Left renal cortex interstitium (tissue), 4 donors: ENCODE data around the gene NUDT16L1. TPM values are rescaled to one million over a fixed set of nuclear protein-coding genes. Genes with fewer than 3 reads are reported as not detected.

Experiments
- DNase-seq, 4 donors: peaks; one replicate each; pipeline ENCODE4 v3.0.0-alpha.2; 2013; ENCODE audit warnings: low read depth in 4 of 4, low spot score in 2 of 4, missing footprints in 1 of 4
- polyA plus RNA-seq, 4 donors: library from polyadenylated mRNA; unstranded; fragments of 120-200 nt; gene quantifications; one replicate each; pipeline ENCODE4 v1.2.1, GENCODE V29; 2013; ENCODE audit not compliant: insufficient read length in 4 of 4

NUDT16L1 gene
- polyA plus RNA-seq, 4 donors: 37.0 to 66.3 (median 49.7) TPM

GRCh38 chr16:4682084-4682591 is 11.2 kb upstream of the NUDT16L1 start:
- no peak for DNase-seq

- DNase-seq: no peak
Observed at GRCh38 chr16:4682616-4683254, 10.6 kb upstream of the NUDT16L1 start.

GRCh38 chr16:4683255-4684057 is 9.9 kb upstream of the NUDT16L1 start:
- no peak for DNase-seq

GRCh38 chr16:4684058-4684715 is 9.2 kb upstream of the NUDT16L1 start:
- DNase-seq: no peak

DNA sequence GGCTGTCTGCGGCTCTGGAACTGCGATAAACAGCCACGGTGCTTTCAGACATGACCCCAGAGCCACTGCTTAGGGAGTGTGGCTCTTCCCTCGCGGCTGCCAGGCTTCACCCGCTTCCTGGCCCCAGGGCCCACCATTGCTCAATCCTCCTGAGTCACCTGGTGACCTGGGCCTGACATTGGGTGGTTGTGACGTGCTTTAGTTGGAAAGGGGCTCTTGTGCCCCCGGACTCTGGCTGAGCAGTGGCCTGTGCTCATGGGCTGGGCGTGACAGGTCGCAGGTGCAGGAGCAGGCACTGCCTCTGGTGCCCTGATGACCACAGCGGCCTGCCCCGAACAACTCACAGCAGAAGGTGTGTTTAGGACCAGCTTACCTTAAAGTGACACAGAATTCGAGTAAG is 8.6 kb upstream of the NUDT16L1 start:
- DNase-seq: no peak

DNA sequence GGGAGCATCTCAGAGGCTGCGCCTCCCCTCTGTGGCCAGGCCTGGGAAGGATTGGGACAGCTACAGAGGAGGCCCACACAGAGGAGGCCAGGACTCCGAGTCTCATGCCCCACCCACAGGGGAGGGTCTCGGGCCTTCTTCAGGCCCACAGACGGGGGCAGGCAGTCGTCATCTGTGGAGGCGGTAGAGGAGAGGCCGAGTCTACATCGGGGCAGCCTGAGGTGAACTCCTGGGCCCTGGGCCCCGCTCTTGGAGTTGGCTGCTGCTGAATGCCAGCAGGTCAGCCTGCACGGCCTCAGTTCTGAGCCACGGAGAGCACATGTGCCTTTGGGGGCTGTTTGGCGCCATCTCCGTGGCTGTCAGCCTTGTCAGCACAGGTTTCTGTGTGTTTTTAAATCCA is 8.1 kb upstream of the NUDT16L1 start:
- DNase-seq: no peak

- DNase-seq: no peak
Observed at GRCh38 chr16:4685776-4686496, 7.4 kb upstream of the NUDT16L1 start.

DNA sequence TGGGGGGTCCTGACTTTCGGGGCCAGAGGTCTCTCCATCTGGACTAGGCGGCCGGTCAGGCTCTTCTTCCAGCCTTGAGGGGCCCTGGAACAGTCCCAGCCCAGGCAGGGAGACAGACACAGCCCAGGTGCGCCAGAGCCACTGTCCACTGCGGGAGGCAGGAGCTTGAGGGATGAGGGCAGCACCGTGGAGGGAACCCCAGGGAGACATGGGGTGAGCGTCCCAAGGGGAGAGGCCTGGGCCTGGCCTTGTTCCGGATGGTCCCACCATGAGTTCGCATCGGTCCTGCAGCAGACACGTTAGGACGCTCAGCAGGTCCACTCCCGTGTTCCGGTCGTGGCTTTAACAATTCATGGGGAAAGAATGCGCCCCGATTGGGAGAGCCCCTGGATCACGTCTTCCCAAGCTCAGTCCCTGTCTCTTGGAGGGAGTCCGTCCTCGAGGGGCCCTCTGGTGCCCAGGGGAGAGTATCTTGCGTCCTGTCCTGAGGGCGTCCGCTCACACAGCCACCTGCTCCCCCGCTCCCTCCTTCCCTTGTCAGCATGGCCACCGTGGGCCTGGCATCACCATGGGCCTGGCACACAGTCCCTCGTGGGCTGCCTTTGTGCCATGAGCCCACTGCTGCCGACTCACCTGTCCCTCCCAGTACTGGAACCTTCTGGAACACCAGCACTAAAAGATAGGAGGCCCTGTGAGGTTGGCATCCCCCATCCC is 6.7 kb upstream of the NUDT16L1 start:
- no peak for DNase-seq

DNA sequence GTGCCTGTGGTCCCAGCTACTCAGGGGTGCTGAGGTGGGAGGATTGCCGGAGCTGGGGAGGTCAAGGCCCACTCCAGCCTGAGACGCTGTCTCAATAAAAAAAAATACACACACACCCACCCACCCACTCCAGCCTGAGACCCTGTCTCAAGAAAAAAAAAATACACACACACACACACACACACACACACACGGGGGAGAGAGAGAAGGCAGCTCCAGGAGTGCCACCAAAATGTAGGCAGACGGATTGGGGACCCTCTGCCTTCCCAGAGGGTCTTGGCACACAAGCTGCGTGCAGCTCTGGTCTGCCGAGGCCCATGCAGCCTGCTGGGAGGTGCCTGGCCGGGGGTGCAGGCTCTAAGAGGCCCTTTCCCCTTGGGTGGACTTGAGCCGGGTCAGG is 5.9 kb upstream of the NUDT16L1 start:
- DNase-seq: no peak

GRCh38 chr16:4687946-4688673 is 5.3 kb upstream of the NUDT16L1 start:
- DNase-seq: no peak

GRCh38 chr16:4688674-4689045 is 4.7 kb upstream of the NUDT16L1 start:
- DNase-seq: no peak

DNA sequence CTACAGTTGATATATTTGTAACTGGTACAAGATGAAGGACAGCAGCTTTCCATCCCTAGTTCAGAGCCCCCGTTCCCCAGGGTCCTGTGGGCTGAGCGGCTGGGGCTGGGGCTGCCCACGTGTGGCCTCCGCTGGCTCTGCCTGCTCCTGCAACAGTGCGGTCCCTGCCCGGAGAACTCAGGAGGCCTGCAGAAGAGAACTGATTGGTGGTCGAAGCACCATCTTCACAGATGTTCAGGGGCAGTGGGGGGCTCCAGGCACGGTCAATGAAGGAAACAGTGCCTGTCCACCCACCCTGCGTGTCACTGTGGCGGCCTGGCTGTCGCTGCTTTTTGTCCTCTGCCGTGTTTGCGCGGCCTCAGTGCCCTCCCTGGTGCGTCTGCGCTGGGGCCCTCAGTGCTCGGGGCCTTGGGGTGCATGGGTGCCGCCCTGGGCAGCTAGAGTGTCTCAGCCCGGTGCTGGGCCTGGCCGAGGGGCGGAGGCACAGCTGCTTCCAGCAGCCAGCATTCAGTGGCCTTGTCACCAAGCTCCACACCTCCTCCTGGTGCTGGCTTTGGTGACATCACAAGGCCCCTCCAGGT is 4.2 kb upstream of the NUDT16L1 start:
- DNase-seq: no peak

DNA sequence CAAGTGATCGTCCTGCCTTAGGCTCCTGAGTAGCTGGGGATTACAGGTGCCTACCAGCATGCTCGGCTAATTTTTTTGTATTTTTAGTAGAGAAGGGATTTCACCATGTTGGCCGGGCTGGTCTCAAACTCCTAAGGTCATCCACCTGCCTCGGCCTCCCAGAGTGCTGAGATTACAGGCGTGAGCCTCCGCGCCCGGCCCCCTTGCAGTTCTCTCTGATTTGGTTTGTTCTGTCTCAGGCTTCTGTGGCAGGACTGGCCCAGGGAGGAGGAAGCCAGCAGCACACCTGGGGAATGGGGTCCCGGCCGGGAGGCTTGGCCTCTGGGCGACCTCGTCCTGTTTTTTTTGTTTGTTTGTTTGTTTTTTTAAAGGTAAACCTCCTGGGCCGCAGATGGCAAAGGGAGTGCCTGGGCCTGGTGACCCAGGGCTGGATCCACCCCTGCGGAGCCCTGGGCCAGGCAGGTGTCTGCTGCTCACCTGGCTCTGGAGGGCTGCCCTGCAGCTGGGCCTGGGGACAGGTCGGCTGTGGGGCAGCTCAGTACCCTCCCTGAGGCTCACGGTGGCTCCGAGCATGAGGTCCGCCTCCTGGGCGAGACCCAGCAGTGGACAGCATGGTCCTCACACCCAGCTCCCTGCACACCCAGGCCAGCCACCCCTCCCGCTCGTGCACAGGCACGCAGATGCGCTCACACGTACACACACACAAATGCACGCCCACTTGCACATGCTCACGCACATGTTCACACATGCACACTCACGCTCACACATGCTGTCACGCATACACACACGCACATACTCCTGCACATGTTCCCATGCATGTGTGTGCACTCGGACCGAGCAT is 3.3 kb upstream of the NUDT16L1 start:
- no peak for DNase-seq

- DNase-seq: no peak
Observed at GRCh38 chr16:4690946-4691665, 2.3 kb upstream of the NUDT16L1 start.

DNA sequence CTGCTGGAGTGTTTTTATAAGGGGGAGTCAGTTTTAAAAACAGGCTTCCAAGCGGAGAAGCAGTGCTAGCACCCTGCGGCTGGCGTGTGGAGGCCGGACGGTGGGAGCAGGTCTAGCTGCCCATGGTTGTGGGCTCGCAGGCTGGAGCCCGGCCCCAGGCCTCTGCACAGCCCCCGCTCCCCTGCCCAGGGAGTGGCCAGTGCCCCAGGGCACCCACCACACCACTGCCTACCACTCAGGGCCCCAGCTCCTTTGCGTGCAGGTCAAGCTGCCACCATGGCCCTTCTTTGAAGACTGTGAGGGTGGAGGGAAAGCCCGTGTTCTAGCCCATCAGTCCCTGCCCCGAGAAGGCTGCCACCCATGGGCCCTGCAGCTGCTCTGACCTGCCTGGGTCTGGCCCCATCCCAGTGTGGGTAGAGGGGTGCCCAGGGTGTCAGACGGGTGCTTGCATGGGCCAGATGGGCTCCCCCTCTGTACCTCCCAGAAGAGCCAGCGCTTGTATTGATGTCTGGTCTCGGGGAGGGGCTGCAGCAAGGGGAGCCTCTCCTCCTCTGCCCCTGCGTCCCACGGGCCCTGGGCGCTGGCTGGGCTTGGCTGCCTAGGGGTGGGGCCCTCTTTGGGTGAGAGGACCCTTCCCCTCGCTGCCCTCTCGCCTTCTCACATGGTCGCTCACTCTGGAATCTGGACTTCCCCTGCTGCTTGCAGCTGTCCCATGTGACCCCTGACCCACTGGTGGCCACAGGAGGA is 1.5 kb upstream of the NUDT16L1 start:
- DNase-seq: no peak

- no peak for DNase-seq
Observed at GRCh38 chr16:4692460-4693295, 684 bp upstream of the NUDT16L1 start.
